ENCODE results near the gene ITGB1BP1. TPM values are rescaled to one million over a fixed set of nuclear protein-coding genes. Genes with fewer than 3 reads are reported as not detected.

Gene ITGB1BP1
- total RNA-seq, 1 donor from 2014 or later, result 17.3 TPM

- H3K36me3 Mint-ChIP-seq, result peaks cover 33% of the 10 kb centered on the region
- H3K4me1 Mint-ChIP-seq, result peaks cover 7% of the 10 kb centered on the region
- H3K27me3 ChIP-seq, result no peaks in the 10 kb centered on the region
- no peaks in the 10 kb centered on the region for H3K9me3 ChIP-seq (ENCODE audit: low read depth)
- H3K27me3 Mint-ChIP-seq (ENCODE audit: insufficient read depth, low read depth), result no peaks in the 10 kb centered on the region
- H3F3A ChIP-seq (ENCODE audit: low read depth), result no peaks in the 10 kb centered on the region
- H3K4me3 ChIP-seq, result no peak overlapping the region
- no peak overlapping the region for H3K4me3 Mint-ChIP-seq
- no peaks in the 10 kb centered on the region for H3K79me2 ChIP-seq (ENCODE audit: low read depth)
- no peak for TF ChIP-seq EZH2 (IDR thresholded peaks at IDR 0.05)
- no peak for TF ChIP-seq CTCF (IDR thresholded peaks at IDR 0.05)
- TF ChIP-seq EZH2phosphoT487 (IDR thresholded peaks at IDR 0.05), result no peak
- H3K27ac ChIP-seq, result no peak overlapping the region
- no peak for DNase-seq (ENCODE audit: low spot score)
- H4K20me1 ChIP-seq (ENCODE audit: low read depth), result no peaks in the 10 kb centered on the region
- H3K36me3 ChIP-seq, result no peaks in the 10 kb centered on the region
- H3K4me1 ChIP-seq, result no peaks in the 10 kb centered on the region
- peak overlapping the region; percentile 26 for H3K27ac Mint-ChIP-seq
- no peak overlapping the region for H3K4me2 ChIP-seq
- no peaks in the 10 kb centered on the region for H3K9me3 Mint-ChIP-seq
- no peak overlapping the region for H3K9ac ChIP-seq
- no peak overlapping the region for H2AFZ ChIP-seq (replicated peaks)
Measured at GRCh38 chr2:9377461-9378097, 45.7 kb downstream of the ITGB1BP1 start.

DNA sequence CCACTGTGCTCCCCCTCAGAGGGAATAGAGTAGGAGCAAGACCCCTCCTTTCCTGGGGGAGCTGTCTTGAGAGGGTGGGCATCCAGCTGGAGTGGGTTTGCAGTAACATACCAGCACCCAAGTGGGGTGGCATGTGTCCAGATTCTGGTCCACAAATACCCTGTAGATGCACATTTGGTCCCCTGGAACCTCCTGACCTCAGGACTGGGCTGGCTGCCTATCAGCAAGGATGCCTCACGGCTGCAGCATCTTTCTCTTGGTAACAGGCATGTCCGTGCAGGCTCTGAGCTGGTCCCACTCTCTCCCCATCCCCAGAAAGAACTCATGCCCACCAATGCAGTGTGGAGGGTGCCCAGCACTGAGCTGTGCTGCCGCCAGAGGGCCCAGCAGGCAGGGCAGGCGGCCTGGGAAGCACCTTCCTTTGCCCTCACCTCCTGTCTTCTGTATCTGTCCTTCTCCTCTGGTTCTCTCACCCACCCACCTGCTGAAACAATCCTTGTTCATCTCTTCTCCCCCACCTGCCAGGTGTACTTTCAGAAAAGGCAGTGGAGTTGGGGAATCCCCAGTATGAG, 47.4 kb downstream of the ITGB1BP1 start:
- Histone ChIP-seq H3K79me2 (ENCODE audit: low read depth) (no peaks in the 10 kb centered on the region), H3K27ac (no peak overlapping the region), H3K4me3 (no peak overlapping the region), H3K4me2 (no peak overlapping the region), H3K27me3 (no peaks in the 10 kb centered on the region), H3K4me1 (no peaks in the 10 kb centered on the region), H3K9ac (no peak overlapping the region), H3K9me3 (ENCODE audit: low read depth) (no peaks in the 10 kb centered on the region), H4K20me1 (ENCODE audit: low read depth) (no peaks in the 10 kb centered on the region), H3F3A (ENCODE audit: low read depth) (no peaks in the 10 kb centered on the region), H3K36me3 (no peaks in the 10 kb centered on the region), H2AFZ (replicated peaks) (no peak overlapping the region)
- TF ChIP-seq EZH2phosphoT487 (IDR thresholded peaks at IDR 0.05), result no peak
- no peak for TF ChIP-seq EZH2 (IDR thresholded peaks at IDR 0.05)
- no peak for TF ChIP-seq CTCF (IDR thresholded peaks at IDR 0.05)
- no peak for DNase-seq (ENCODE audit: low spot score)
- H3K4me3 Mint-ChIP-seq, result no peak overlapping the region
- no peaks in the 10 kb centered on the region for H3K9me3 Mint-ChIP-seq
- no peak overlapping the region for H3K27ac Mint-ChIP-seq
- peaks cover 7% of the 10 kb centered on the region for H3K4me1 Mint-ChIP-seq
- peaks cover 33% of the 10 kb centered on the region for H3K36me3 Mint-ChIP-seq
- H3K27me3 Mint-ChIP-seq (ENCODE audit: insufficient read depth, low read depth), result no peaks in the 10 kb centered on the region

- Histone ChIP-seq H3F3A (ENCODE audit: low read depth) (no peaks in the 10 kb centered on the region), H3K27me3 (no peaks in the 10 kb centered on the region), H3K9ac (no peak overlapping the region), H3K27ac (no peak overlapping the region), H4K20me1 (ENCODE audit: low read depth) (no peaks in the 10 kb centered on the region), H3K79me2 (ENCODE audit: low read depth) (no peaks in the 10 kb centered on the region), H3K36me3 (no peaks in the 10 kb centered on the region), H3K9me3 (ENCODE audit: low read depth) (no peaks in the 10 kb centered on the region), H2AFZ (replicated peaks) (no peak overlapping the region), H3K4me2 (no peak overlapping the region), H3K4me1 (no peaks in the 10 kb centered on the region), H3K4me3 (no peak overlapping the region)
- no peak for DNase-seq (ENCODE audit: low spot score)
- Mint-ChIP-seq H3K27me3 (ENCODE audit: insufficient read depth, low read depth) (peaks cover 3% of the 10 kb centered on the region), H3K27ac (peak overlapping the region; percentile 93), H3K4me3 (no peak overlapping the region), H3K36me3 (peaks cover 42% of the 10 kb centered on the region), H3K4me1 (peaks cover 7% of the 10 kb centered on the region), H3K9me3 (no peaks in the 10 kb centered on the region)
- TF ChIP-seq CTCF (IDR thresholded peaks at IDR 0.05), result no peak
- TF ChIP-seq EZH2phosphoT487 (IDR thresholded peaks at IDR 0.05), result no peak
- TF ChIP-seq EZH2 (IDR thresholded peaks at IDR 0.05), result no peak
Measured at GRCh38 chr2:9374071-9374730, 49.1 kb downstream of the ITGB1BP1 start.

Measured in neural progenitor cell (in vitro differentiated cells).